Stimulated activated CD8-positive, alpha-beta memory T cell treated with anti-CD3 and anti-CD28 coated beads, Interleukin-7, amount 100 ng/mL, for 48 hours (primary cell): Measurements from ENCODE around the gene MCTP1.
"Not testable (repeated sequence)": the region's sequence is repeated elsewhere in the genome, so short reads cannot be mapped to it uniquely, and the experiment has no call there.

Experiments
- DNase-seq, 2 donors: peaks; one replicate each; pipeline ENCODE4 v3.0.0-alpha.2; 2020; ENCODE audit warnings: low read depth in 1 of 2; ENCODE audit errors: extremely low read depth in 1 of 2

MCTP1 gene

GRCh38 chr5:95042037-95042436 is 242.9 kb downstream of the MCTP1 start:
- no peak for DNase-seq

GRCh38 chr5:95035891-95036685 is 248.8 kb downstream of the MCTP1 start:
- no peak for DNase-seq

DNA sequence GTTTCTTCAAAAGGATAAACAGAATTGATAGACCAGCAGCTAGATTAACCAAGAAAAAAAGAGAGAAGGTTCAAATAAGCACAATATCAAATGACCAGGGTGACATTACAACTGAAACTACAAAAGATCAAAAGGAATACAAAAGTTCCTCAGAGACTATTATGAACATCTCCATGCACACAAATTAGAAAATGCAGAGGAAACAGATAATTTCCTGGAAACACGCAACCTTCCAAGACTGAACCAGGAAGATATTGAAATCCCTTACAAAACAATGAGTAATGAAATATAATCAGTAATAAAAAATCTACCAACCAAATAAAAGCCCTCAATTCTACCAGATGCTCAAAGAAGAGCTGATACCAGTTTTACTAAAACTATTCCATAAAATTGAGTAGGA is 252.1 kb downstream of the MCTP1 start:
- no peak for DNase-seq

- no peak for DNase-seq
Measured at GRCh38 chr5:95029569-95030366, 255.1 kb downstream of the MCTP1 start.

DNA sequence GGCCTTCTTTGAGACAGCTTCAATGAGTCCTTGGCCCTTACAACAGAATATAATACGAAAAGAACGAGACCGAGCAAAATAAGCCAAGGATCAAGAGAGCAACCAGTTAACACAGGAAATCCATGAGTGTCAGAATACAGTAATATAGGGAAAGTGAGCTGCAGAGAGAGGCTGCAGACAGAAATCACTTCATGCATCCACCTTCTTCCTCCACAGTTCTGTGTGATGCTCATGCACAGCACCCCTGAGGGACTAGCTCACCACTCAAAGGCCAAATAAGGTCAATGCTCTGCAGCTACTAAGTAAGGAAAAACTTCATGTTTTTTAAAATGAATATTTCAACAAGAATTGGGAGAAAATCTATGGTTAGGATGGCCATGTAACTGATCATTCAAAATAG is 257.1 kb downstream of the MCTP1 start:
- DNase-seq = no peak

GRCh38 chr5:95027151-95027721 is 257.7 kb downstream of the MCTP1 start:
- DNase-seq = no peak

DNA sequence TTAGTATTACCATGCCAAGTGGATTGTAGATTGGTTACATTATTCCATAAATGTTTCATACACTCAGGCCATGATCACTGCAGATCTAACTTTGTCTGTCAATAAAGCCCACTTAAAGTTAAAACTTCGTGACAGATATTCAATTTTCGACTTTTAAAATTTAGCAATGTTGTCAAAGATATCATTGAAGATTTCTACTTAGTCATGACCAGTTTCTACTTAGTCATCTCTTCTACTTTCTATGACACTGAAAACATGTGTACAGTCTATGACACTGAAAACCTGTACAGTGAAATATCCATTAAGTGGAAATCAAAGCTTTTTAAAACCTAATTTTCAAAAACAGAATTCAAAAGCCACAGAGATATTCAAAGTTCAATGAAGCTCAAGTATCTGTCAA is 258.2 kb downstream of the MCTP1 start:
- no peak for DNase-seq

- no peak for DNase-seq
Measured at GRCh38 chr5:95022967-95023695, 261.8 kb downstream of the MCTP1 start.

GRCh38 chr5:95020345-95020744 is 264.5 kb downstream of the MCTP1 start:
- no peak for DNase-seq

DNA sequence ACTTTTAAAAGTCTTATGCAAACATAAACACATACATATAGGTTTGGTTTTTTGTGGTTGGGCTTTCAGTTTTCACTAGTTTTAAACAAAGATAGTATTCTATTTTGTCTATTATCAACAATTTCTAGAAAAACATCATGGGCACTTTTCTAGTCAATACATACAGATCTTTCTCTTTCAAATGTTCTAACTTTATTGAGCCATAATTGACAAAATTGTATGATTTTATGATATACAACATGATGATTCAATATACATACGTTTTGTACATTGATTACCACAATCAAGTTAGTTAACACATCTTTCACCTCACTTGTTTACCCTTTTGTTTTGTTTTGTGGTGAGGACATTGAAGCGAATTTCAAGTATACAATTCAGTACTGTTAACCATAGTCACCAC is 265.9 kb downstream of the MCTP1 start:
- no peak for DNase-seq

GRCh38 chr5:95018511-95018910 is 266.4 kb downstream of the MCTP1 start:
- no peak for DNase-seq

- DNase-seq = no peak
Measured at GRCh38 chr5:95009812-95010211, 275.1 kb downstream of the MCTP1 start.

DNA sequence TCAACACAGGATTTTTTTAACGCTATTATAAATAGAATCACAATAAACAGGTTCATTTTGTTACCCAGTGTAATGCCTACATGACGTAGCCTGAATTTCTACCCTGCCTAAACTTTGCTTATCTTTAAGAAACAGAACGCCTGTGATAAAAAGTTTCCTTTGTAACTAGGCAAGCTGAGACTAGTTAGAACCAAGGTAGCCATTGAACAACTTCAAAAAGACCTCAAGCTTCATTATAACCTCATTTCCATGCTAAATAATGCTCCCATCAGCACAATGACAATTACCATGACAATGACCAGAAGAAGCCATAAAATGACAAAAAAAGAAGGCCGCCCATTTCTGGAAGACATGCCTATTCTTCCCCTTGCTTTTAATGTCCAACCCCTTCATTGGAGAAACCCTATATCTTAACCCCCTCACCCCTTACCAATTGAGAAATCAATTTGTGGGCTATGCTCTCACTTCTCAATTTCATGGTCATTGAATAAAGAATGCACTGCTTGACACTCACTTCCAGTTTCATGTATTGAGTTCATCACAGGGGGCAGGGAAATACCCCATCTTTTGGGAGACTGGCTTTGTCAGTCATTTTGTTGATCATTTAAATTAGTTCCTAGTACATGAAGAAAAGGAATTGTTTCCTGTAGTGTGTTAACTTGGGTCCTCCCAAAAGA is 276.8 kb downstream of the MCTP1 start:
- DNase-seq = no peak

DNA sequence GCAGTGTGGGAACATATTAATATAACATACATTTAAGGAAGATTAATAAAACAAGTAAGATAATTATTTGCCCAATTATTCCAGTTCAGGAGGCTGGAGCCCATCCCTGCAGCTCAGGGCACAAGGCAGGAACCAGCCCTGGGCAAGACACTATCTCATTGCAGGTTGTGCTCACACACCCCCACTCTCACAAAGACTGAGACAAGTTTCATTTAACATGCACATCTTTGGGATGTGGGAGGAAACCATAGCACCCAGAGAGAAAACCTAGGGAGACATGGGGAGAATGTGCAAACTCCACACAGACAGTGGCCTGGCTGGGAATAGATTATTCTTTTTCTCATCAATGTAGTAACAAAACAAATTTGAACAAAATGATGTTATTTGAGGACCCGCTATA is 279.1 kb downstream of the MCTP1 start:
- DNase-seq = no peak

GRCh38 chr5:94998670-94999069 is 286.2 kb downstream of the MCTP1 start:
- no peak for DNase-seq

DNA sequence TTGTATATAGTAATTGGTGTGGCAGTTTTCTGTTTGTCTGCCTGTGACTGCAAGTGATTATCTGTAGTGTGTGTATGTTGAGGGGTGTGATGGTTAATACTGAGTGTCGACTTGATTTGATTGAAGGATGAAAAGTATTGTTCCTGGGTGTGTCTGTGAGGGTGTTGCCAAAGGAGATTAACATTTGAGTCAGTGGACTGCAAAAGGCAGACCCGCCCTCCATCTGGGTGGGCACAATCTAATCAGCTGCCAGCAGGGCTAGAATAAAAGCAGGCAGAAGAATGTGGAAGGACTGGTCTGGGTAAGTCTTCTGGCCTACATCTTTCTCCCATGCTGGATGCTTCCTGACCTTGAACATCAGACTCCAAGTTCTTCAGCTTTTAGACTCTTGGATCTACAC is 290.4 kb downstream of the MCTP1 start:
- not testable (repeated sequence) for DNase-seq

- DNase-seq = no peak
Measured at GRCh38 chr5:94993491-94993890, 291.4 kb downstream of the MCTP1 start.

- no peak for DNase-seq
Measured at GRCh38 chr5:94992325-94992724, 292.6 kb downstream of the MCTP1 start.

DNA sequence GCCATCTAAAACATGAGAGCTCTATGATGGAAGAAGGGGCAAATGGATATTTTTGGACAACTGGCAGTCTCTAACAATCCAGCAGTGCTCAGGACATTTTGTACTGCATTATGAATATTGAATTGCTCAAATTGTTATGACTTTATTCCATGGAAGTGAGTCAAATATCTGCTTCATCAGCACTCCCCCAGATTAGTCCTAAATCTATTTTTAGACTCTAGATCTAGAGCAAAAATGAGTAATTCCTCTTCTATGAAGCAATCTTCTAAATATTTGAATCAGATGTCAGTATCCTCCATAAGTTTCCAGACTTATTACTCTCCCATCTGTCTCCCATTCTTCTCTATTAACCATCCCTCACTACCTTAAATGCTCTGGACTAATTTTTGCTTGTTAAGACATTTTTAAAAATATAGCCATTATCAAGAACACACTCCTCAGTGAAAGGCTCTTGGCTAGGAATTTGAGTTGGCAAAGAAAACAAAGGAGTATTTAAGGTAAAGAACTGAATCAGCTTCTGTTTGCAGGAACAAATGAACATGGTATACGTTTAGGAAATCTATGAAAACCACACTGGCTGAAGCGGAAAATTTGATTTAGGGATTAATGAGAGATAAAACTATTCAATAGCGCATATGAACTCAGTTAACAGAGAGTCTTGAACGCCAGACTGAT is 300.9 kb downstream of the MCTP1 start:
- DNase-seq = no peak

- no peak for DNase-seq
Measured at GRCh38 chr5:94977437-94977836, 307.5 kb downstream of the MCTP1 start.
